IPS-18c (cell line): ENCODE measurements around the gene VSIG4.
"Not testable (repeated sequence)": the region's sequence is repeated elsewhere in the genome, so short reads cannot be mapped to it uniquely, and the experiment has no call there.

Experiments used
- H3K4me3 ChIP-seq: 2 replicates; pipeline ENCODE4 v1.7.0; 2013; ENCODE audit warnings: low read depth, mild to moderate bottlenecking, low read length, moderate library complexity; ENCODE audit not compliant: insufficient read depth
- H3K9me3 ChIP-seq: one replicate; pipeline ENCODE4 v1.6.1; 2013; ENCODE audit warnings: mild to moderate bottlenecking, low read length, moderate library complexity; ENCODE audit not compliant: control insufficient read depth, insufficient read depth

VSIG4 gene

DNA sequence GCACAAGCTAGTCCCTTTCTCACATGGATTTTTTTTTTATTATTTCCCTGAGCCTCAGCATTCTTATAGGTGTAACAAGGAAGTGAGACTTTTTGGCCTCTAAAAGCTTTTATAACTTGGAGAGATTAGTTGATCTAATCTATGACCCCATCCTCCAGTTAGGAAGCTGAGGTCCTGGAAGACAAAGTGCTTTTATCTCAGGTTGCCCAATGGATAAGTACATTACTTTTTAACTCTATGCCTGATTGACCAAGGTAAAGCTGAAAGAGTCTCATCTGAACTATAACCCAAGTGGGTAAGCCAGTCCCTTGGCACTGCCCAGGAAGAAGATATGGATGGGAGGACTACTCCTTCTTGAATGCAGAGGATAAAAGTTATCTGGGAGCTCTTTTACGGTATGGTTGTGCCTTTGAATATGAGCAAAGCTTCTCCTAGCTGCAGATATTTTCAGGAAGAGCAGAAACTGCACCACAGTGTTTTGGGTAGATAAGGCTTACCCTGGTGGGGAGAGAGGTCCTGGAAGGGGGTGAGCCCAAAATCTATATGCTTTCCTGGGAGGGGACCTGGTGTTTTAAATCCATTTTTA, 40.2 kb downstream of the VSIG4 start:
- H3K4me3 ChIP-seq = no peak overlapping the region
- peaks cover 6% of the 10 kb centered on the region for H3K9me3 ChIP-seq

DNA sequence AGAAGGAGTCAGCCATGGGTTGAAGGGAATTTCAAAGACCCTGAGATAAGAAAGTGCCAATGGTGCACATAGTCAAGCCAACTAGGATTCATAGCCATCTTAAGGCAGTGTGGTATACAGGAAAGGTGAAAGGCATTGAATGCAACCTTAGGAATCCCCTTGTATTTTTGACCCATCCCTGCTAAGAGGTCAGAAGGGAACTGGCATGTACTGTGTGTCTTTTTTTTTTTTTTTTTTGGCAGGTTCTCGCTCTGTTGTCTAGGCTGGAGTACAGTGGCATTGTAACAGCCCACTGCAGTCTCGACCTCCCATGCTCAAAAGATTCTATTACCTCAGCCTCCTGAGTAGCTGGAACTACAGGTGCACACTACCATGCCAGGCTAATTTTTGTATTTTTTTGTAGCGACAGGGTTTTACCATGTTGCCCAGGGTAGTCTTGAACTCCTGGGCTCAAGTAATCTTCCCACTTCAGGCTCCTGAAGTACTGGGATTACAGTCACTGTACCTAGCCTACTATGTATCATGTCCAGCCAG, 40.8 kb downstream of the VSIG4 start:
- peaks cover 6% of the 10 kb centered on the region for H3K9me3 ChIP-seq
- no peak overlapping the region for H3K4me3 ChIP-seq

DNA sequence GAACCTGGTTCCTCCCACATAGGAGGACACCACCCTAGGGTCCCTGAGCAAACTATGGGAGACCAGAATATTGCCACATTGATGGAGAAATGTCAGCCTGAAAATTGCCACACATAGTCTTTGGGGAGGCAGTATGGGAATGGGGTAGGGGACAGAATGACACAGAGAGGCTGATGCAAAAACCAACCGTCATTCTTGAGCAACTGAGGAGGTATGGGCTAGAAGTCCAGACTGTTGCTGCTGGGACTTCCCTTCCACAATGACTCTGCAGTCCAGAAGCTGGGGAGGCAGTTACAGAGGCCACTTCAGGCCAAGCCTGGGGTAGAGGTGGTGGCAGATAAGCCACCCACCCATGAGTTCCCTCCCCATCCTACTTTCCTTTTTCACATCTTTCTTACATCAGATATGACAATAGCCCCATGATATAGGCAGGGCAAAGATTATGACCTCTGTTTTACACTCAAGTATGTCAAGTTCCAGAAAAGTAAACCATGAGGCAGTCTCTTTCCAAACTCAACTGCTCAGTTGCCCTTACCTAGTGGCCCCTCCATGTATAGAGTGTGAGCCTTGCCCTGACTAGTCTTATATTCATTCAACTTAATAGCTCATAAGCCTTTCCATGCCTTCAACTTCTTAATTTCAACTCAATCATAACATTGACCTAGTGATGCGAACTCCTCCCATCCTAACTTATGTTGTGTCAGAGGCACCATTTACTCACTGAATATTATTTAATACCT, 41.7 kb downstream of the VSIG4 start:
- peaks cover 6% of the 10 kb centered on the region for H3K9me3 ChIP-seq
- H3K4me3 ChIP-seq = no peak overlapping the region

DNA sequence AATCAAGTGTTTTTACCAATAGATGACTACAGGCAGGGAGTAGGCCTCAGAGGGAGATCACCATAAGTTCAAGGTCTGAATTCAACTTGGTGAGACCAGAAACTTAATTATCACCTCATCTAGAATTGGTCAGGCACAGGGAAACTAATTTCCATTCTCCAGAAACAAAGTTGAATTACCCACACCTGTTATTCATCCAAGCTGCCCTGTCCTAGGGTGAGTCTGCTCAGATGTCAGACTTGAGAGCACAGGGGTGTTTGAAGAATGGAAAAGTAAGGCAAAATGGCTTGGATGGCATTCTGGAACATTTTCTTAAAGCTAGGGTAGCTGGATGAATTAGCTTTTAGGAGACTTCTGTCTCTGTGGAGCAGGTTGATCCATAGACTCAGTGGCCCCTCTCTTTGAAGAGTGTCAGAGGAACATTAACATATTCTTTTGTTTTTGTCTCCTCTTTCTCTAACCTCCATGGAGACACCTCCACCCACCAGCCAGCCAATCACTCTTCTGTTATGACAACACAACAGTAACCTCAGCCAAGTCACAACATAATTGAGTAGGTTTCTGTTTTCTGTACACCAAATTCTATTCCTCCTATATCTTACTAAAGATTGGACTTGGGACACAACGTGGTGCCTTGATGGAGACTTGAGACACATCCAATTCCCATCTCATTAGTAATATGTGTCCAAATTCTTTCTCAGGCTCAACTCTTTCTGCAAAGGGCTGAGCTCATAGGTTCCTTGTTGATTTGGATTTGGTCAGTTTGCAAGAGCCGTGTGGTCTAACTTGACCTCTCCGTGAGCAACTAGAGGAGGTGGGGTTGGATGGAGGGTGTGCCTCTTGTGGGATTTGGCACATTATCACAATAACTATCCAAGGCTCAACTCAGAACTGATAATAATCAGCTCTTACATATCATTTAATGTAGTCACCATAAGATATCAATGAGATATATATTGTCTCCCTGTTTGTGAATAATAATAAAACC, 45.1 kb downstream of the VSIG4 start:
- Histone ChIP-seq H3K9me3 (no peaks in the 10 kb centered on the region), H3K4me3 (no peak overlapping the region)

DNA sequence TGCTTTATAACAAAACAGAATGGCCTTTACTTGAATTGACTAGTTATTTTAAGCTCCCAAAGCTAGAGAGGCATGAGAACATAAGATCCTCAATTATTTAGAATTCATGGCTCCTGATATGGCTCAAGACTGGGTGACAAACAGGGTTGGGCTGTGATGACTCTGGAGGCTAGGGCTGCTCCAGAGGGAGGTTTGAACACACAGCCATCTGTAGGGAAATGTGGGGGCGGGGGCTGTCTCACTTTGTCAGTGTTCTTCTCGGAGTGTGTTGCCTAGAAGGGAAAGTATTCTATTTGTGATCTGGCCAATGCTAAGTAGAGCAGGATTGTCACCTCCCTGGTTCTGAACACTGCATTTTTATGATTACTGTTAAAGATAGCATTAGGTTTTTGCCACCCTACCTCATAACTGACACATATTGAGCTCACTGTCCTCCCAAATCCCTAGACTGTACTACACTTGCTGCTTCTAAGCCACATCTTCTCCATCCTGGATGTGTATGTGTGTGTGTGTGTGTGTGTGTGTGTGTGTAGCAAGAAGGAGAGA, 45.9 kb downstream of the VSIG4 start:
- Histone ChIP-seq H3K4me3 (no peak overlapping the region), H3K9me3 (no peaks in the 10 kb centered on the region)

DNA sequence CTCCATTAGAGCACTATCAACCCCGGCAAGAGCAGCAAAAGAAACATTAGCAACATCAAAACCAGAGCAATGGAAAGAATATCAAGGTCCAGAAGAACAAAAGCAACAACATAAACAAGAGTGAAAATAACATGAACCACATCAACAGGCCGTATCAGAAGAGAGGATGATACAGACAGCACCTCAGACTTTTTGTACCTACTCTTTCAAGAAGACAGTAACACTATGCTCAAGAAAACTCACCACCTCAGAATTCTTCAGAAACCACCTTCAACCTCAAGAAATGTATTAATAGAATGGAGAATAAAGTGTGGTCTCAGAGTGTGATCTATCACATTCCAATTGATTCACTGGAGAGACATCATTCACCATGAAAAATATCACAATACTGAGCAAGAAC, 46.5 kb downstream of the VSIG4 start:
- Histone ChIP-seq H3K4me3 (no peak overlapping the region), H3K9me3 (no peaks in the 10 kb centered on the region)

DNA sequence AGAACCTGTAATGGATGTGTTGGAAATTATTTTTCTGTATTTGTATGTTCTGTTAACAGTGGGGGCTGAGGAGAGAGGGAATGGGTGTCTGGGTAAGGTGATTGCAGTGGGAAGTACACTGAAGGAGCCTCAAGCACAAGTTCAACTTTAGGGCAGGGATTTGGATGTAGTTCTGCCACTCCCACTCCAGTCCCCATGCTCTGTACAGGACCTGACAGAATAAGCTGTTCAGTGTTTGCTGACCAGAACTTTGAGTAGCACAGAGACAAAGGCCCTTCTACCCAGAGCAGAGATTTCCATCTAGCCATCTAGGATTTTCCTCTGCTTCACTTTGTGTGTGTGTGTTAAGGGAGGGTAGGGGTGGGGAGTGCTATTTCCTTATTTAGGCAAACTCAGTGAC, 49.2 kb downstream of the VSIG4 start:
- Histone ChIP-seq H3K9me3 (no peaks in the 10 kb centered on the region), H3K4me3 (no peak overlapping the region)

DNA sequence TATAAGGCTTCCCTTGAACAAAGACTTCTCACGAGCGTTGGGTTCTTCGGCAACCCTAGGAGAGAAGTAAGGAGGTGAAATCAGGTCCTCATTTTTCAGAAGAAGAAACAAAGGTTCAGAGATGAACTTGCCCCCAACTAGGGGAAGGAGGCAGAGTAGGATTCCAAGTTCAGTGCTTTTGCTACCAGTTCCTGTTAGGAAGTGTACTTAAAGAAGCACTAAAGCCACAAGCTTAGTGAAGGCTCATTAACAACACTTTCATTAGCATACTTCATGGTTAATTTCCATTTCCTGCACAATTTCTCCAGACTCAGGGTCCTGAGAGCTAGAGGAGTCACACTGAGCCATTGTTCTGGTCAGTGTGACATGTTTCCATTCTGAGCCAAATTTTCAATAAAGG, 52.1 kb downstream of the VSIG4 start:
- no peaks in the 10 kb centered on the region for H3K9me3 ChIP-seq
- no peak overlapping the region for H3K4me3 ChIP-seq

DNA sequence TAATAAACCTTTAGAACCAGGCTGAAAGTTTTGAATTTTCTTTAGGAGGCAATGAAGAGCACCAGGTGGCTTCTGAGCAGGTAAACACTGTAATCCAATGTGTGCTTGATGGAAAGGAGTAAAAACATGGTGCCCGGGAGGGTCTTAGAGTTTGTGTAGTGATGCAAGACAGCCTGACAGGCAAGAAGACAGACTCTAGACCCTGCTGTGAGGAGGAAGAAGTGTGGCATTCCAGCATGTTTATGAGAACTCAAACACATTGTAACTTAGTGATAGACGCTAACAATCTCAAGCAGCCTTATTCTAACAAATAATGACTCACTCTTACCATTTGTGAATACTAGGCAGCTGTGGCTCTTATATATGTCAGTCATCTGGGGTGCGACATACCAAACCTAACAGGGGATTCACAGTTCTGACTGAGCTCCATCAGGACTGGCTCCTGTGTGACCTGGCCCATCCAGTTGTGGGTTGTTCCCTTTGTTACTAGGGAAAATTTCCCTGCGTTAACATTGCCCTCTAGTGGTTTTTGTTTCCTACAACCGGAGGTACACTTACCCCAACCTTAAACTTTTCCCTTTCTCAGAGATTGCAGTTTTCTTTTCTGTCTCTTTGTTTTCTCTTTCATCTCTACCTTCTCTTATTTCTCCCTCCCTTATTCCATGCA, 53.8 kb downstream of the VSIG4 start:
- Histone ChIP-seq H3K9me3 (no peaks in the 10 kb centered on the region), H3K4me3 (no peak overlapping the region)

DNA sequence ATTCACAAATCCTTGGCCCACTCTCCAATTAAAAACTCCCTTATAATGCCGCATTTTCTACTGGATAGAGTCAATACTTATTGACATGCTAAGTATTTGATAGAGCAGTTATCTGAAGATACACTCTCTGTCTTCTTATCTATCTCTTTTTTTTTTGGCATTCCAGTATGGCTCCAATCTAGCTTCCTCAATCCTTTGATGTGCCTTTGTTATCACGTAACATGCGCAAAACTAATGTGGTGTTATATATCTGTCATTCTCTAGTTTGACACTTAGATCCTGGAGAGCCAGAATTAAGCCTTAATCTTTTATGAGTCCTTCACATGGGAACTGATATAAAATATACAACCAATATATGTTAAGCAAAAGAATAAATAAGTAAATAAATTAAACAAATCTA, 54.7 kb downstream of the VSIG4 start:
- H3K9me3 ChIP-seq = no peaks in the 10 kb centered on the region

DNA sequence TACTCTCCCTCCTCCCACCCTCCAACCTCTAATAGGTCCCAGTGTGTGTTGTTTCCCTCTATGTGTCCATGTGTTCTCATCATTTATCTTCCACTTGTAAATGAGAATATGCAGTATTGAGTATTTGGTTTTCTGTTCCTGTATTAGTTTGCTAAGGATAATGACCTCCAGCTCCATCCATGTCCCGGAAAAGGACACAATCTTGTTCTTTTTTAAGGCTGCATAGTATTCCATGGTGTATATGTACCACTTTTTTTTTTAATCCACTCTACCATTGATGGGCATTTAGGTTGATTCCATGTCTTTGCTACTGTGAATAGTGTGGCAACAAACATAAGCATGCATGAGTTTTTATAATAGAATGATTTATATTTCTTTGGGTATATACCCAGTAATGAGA, 62.7 kb downstream of the VSIG4 start:
- not testable (repeated sequence) for H3K4me3 ChIP-seq, H3K9me3 ChIP-seq

More for the DNA sequence above, 54.7 kb downstream of the VSIG4 start:
- H3K4me3 ChIP-seq = no peak overlapping the region

DNA sequence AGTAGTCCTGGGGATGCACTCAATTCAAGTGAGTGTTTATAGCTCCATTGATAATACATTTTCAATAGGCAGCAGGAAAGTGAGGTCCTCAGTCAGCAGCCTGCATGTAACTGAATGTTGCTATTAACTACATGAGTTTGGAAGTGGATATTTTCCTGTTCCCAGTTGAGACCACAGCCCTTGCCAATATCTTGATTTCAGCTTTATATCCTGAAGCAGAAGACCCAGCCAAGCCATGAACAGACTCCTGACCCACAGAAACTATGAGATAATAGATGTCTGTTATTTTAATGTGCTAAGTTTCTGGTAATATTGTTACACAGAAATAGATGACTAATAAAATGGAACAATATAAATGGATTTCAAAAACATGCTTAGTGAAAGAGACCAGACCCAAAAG, 63.7 kb downstream of the VSIG4 start:
- no peak overlapping the region for H3K4me3 ChIP-seq
- H3K9me3 ChIP-seq = peaks cover under 1% of the 10 kb centered on the region

DNA sequence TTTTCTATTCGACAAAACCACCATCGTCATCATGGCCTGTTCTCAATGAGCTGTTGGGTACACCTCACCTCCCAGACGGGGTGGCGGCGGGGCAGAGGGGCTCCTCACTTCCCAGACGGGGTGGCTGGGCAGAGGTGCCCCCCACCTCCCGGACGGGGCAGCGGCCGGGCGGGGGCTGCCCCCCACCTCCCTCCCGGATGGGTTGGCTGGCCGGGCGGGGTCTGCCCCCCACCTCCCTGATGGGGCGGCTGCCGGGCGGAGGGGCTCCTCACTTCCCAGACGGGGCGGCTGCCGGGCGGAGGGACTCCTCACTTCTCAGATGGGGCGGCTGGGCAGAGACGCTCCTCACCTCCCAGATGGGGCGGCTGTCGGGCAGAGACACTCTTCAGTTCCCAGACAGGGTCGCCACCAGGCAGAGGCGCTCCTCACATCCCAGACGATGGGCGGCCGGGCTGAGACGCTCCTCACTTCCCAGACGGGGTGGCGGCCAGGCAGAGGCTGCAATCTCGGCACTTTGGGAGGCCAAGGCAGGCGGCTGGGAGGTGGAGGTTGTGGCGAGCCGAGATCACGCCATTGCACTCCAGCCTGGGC, 64.6 kb downstream of the VSIG4 start:
- not testable (repeated sequence) for H3K4me3 ChIP-seq, H3K9me3 ChIP-seq
